Activated naive CD4-positive, alpha-beta T cell treated with anti-CD3 and anti-CD28 coated beads, Interleukin-2, amount 10 ng/mL, durations not matched to agents 7 days and 5 days (primary cell): ENCODE measurements around the gene PHC3.

Experiments
- CTCF ChIA-PET: fragments of 350-600 bp; sonication (Branson Sonifier 250); formaldehyde crosslinking; loops from one replicate; lab custom pipeline; 2021; ENCODE audit warnings: antibody characterized with exemption; lab: Charles Lee
- DNase-seq: peaks from one replicate; pipeline ENCODE4 v3.0.0-alpha.2; 2020
- H3K27ac Mint-ChIP-seq: one replicate; pipeline ENCODE4 v1.8.0; 2021; ENCODE audit warnings: mild to moderate bottlenecking, moderate library complexity, mixed read lengths
- H3K27me3 Mint-ChIP-seq: one replicate; pipeline ENCODE4 v1.8.0; 2021; ENCODE audit warnings: mild to moderate bottlenecking, mixed read lengths
- H3K36me3 Mint-ChIP-seq: one replicate; pipeline ENCODE4 v1.8.0; 2021; ENCODE audit warnings: mixed read lengths
- H3K4me1 Mint-ChIP-seq: one replicate; pipeline ENCODE4 v1.8.0; 2021; ENCODE audit warnings: mixed read lengths
- H3K4me3 Mint-ChIP-seq: one replicate; pipeline ENCODE4 v1.8.0; 2021; ENCODE audit warnings: mild to moderate bottlenecking, moderate library complexity, mixed read lengths
- H3K9me3 Mint-ChIP-seq: one replicate; pipeline ENCODE4 v1.8.0; 2021; ENCODE audit warnings: mixed read lengths

Gene PHC3

DNA sequence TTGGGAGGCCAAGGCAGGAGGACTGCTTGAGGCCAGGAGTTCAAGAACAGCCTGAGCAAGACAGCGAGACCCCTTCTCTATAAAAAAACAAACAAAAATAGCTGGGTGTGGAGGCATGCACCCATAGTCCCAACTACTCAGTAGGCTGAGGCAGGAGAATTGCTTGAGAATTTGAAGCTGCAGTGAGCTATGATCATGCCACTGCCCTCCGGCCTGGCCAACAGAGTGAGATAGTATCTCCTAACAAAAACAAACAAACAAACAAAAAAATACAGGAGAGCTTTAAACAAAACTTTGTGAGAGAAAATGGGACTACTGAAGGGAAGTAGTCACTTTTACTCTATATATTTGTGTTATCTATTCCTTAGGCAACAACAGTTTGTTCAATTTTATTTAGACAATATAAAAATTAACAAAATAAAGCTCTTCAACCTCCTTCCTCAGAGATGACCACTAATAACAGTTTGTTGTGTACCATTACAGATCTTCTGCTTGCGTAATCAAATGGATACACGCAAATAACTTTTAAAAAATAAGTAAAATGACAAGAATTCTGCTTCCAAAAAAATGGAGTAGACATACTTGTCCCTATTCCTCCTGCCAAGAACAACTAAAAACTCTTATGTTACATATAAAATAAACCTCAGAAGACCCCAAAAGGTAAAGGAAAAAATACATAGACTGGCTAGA lies 17.4 kb downstream of the PHC3 start:
- peaks cover 33% of the 10 kb centered on the region for H3K4me1 Mint-ChIP-seq
- DNase-seq: no peak
- no peak overlapping the region for H3K4me3 Mint-ChIP-seq
- H3K9me3 Mint-ChIP-seq: no peaks in the 10 kb centered on the region
- H3K27me3 Mint-ChIP-seq: no peaks in the 10 kb centered on the region
- CTCF ChIA-PET: interaction anchor here (1.1 kb wide), 1 partner anchor 9 kb away, joined by 3 read pairs; no protein-coding TSS in a partner anchor
- peaks cover 74% of the 10 kb centered on the region for H3K36me3 Mint-ChIP-seq
- H3K27ac Mint-ChIP-seq: peak overlapping the region; percentile 22

DNA sequence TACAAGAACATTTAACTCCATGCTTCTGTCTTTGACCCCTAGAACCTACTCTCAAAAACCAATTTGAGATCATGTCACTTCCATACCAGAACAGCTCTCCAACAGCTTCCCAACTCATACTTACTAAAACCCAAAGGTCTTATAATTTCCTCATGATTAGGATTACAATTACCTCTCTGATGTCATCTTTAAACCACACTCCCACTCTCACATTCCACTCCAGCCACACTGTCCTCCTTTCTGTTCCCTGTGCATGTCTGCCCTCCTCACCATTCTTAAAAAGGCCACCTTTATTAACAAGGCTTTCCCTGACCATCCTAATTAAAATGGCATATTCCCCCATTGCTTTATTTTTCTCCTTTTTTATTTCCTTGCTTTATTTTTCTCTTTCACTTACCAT lies 18.9 kb downstream of the PHC3 start:
- CTCF ChIA-PET: no interaction called here
- no peaks in the 10 kb centered on the region for H3K9me3 Mint-ChIP-seq
- DNase-seq: no peak
- H3K36me3 Mint-ChIP-seq: peaks cover 65% of the 10 kb centered on the region
- H3K4me1 Mint-ChIP-seq: peaks cover 33% of the 10 kb centered on the region
- no peak overlapping the region for H3K4me3 Mint-ChIP-seq
- no peak overlapping the region for H3K27ac Mint-ChIP-seq
- no peaks in the 10 kb centered on the region for H3K27me3 Mint-ChIP-seq

DNA sequence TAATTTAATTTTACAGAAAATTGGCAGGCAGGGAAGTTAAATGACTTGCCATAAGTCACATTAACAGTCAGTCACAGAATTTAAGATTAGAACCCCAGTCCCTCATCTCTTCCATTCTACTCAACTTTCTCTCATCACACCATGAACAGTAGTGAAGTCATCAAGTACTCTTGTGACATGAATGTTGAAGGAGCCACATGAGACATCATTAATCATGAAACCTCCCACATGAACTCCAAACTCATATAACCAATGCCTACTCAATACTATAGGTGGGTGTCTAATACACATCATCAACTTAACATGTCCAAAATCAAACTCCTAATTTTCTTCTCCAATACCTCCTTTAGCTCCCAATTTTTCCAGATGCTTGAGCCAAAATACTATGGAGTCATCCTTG lies 19.5 kb downstream of the PHC3 start:
- DNase-seq: no peak
- H3K27ac Mint-ChIP-seq: no peak overlapping the region
- H3K36me3 Mint-ChIP-seq: peaks cover 63% of the 10 kb centered on the region
- H3K4me1 Mint-ChIP-seq: peaks cover 34% of the 10 kb centered on the region
- no peak overlapping the region for H3K4me3 Mint-ChIP-seq
- CTCF ChIA-PET: no interaction called here
- no peaks in the 10 kb centered on the region for H3K9me3 Mint-ChIP-seq
- H3K27me3 Mint-ChIP-seq: no peaks in the 10 kb centered on the region

DNA sequence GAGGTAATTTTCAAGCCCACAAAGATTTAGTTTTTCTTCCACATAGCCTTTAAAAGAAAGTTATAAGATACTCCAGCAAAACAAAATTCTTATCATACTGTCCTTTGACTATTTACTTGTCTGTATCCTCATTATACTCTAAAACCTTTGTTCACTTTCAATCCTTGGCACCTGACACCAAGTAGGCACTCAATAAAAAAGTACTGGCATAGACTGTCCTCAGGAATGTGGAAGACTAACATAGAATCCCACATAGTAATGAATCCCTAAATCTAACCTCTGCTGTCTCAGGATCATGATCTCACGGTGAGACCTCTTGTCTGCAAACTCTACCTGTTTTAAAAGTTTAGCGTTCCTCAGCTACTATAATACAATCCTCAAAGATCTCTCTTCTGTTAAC lies 21.6 kb downstream of the PHC3 start:
- Mint-ChIP-seq H3K4me1 (peaks cover 41% of the 10 kb centered on the region), H3K9me3 (no peaks in the 10 kb centered on the region), H3K36me3 (peaks cover 56% of the 10 kb centered on the region), H3K27me3 (no peaks in the 10 kb centered on the region), H3K4me3 (no peak overlapping the region), H3K27ac (no peak overlapping the region)
- CTCF ChIA-PET: no interaction called here
- DNase-seq: no peak

DNA sequence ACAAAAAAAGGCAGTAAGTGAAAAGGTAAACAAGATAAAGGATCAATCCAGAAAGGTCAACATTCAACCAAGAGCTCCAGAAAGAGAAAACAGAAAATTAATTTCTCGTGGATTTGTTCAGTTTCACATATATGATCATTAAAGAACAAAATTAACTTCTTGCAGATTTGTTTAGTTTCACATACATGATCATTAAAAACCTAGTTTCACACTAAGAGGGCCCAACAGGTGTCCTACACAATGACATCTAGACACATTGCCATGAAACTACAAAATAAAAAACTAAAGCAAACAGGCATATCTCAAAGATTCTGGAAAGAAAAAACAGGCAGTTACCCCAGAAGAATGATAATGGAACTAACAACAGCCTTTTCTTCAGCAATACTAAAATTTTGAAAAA lies 22.1 kb downstream of the PHC3 start:
- Mint-ChIP-seq H3K9me3 (no peaks in the 10 kb centered on the region), H3K4me3 (no peak overlapping the region), H3K36me3 (peaks cover 56% of the 10 kb centered on the region), H3K4me1 (peaks cover 41% of the 10 kb centered on the region), H3K27me3 (no peaks in the 10 kb centered on the region), H3K27ac (peak overlapping the region; percentile 44)
- CTCF ChIA-PET: no interaction called here
- no peak for DNase-seq

DNA sequence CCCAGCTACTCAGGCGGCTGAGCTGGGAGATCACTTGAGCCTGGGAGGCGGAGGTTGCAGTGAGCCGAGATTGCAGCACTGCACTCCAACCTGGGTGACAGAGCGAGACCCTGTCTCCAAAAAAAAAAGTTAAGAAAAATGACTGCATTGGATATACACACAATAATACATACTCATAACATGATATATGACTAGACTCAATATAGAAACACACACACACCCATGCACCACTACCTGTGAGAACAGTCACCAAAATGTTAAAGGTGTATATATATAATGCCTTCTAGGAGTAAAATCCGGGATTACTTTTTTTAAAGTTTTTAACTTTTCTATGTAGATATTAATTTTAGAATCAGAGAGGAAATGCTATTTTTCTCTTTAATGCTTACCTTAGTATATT lies 25.9 kb downstream of the PHC3 start:
- Mint-ChIP-seq H3K27me3 (no peaks in the 10 kb centered on the region), H3K9me3 (peaks cover 2% of the 10 kb centered on the region), H3K4me1 (peaks cover 49% of the 10 kb centered on the region), H3K36me3 (peaks cover 40% of the 10 kb centered on the region), H3K27ac (peak overlapping the region; percentile 91), H3K4me3 (no peak overlapping the region)
- DNase-seq: no peak
- CTCF ChIA-PET: interaction anchor here (1.1 to 2.3 kb wide), 3 partner anchors 8 to 64 kb away, joined by 3 to 6 read pairs (median 3); no protein-coding TSS in a partner anchor

DNA sequence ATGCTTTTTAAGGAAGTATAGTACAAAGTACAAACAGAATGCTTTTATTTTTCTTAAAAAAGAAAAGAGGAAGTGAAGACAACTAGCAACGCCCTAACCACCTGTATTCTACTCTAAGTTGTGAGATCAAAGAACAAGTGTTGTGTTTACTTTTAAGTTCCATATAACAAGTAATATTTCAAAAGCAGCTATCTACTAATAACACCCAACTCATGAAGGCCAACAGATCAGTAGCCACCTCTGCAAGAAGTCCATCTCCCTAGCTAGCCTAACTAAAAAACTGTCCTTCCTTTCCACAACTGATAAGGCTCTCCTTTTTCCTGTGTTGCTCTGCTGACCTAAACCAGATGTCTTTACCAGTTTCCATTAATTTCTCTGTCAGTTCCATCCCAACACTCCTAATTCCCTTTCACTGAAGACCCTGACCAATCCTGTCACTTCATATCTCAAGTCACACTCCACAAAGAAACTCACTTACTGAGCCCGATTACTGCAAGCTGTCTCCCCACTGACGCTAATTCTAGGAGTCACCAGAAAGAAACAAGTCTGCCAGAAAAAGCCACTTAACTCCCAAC lies 26.9 kb downstream of the PHC3 start:
- no peaks in the 10 kb centered on the region for H3K27me3 Mint-ChIP-seq
- peaks cover 2% of the 10 kb centered on the region for H3K9me3 Mint-ChIP-seq
- peaks cover 41% of the 10 kb centered on the region for H3K4me1 Mint-ChIP-seq
- peak overlapping the region; percentile 26 for H3K4me3 Mint-ChIP-seq
- CTCF ChIA-PET: interaction anchor here (1.1 to 2.3 kb wide), 2 partner anchors 9 to 16 kb away, joined by 3 to 6 read pairs; no protein-coding TSS in a partner anchor
- no peak for DNase-seq
- H3K27ac Mint-ChIP-seq: peak overlapping the region; percentile 91
- peaks cover 39% of the 10 kb centered on the region for H3K36me3 Mint-ChIP-seq

DNA sequence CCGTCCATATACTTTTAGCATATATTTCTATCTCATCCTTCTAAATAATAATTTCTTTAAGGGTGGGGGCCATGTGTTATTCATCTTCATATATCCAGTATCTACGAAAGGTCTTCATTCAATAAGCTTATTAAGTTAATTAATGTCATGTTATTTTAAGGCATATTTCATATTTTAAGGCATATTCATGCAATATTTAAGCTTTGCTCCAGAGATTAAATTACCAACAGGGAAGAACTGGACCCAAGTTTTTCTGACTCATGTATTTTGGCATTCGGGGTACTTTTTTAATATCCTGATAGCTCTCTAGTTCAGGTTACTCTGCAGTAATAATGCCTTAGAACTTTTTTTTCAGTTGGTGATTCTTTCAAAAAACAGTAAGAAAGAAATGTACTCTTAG lies 27.4 kb downstream of the PHC3 start:
- peaks cover 36% of the 10 kb centered on the region for H3K36me3 Mint-ChIP-seq
- CTCF ChIA-PET: interaction anchor here (2.3 kb wide), 1 partner anchor 17 kb away, joined by 6 read pairs; no protein-coding TSS in a partner anchor
- H3K4me3 Mint-ChIP-seq: peak overlapping the region; percentile 26
- H3K27ac Mint-ChIP-seq: peak overlapping the region; percentile 91
- no peak for DNase-seq
- H3K9me3 Mint-ChIP-seq: peaks cover 2% of the 10 kb centered on the region
- H3K4me1 Mint-ChIP-seq: peaks cover 37% of the 10 kb centered on the region
- H3K27me3 Mint-ChIP-seq: no peaks in the 10 kb centered on the region

DNA sequence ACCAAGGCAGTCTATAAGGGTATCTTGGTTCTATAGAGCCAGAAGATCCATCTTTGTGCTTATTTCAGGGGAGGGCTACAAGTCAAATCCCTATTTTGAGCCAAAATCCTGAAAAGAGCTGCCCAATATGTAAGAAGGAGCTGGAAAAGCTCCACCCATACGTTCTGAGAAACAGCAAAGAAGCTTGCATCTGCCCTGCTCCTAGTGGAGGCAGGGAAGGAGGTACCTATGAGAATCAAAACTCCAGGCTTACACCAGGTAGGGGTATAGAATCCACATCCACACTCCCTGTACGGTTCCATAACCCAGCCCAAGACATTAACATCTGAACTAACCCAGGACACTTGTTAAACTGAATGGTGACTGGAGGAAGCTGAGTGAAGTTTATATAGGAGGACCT lies 30.0 kb downstream of the PHC3 start:
- Mint-ChIP-seq H3K27me3 (no peaks in the 10 kb centered on the region), H3K4me1 (peaks cover 33% of the 10 kb centered on the region), H3K4me3 (no peak overlapping the region), H3K36me3 (peaks cover 35% of the 10 kb centered on the region), H3K27ac (no peak overlapping the region), H3K9me3 (peaks cover 2% of the 10 kb centered on the region)
- CTCF ChIA-PET: no interaction called here
- DNase-seq: no peak

DNA sequence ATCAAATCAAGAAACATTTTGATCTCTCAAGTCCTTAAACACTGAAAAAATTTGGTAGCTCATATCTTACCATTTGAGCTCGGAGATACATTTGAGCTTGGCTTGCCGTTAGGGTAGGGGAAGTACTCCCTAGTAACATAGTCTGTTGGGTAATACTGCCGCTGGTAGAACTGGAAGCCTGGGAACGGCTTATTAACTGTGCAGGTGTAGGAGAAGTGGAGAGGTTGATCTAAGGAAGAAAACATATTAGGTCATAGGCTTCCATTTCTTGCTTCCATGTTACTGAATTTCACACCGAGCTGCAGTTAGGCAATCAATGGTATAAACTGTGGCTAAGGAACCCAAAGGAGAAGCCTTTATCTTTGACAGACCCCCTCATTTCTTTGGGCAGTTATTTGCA lies 32.5 kb downstream of the PHC3 start:
- CTCF ChIA-PET: interaction anchor here (1.0 to 1.1 kb wide), 2 partner anchors 7 to 13 kb away, joined by 3 read pairs; no protein-coding TSS in a partner anchor
- Mint-ChIP-seq H3K27me3 (no peaks in the 10 kb centered on the region), H3K4me1 (peaks cover 21% of the 10 kb centered on the region), H3K36me3 (peaks cover 39% of the 10 kb centered on the region), H3K27ac (no peak overlapping the region), H3K9me3 (peaks cover 2% of the 10 kb centered on the region), H3K4me3 (no peak overlapping the region)
- DNase-seq: no peak

DNA sequence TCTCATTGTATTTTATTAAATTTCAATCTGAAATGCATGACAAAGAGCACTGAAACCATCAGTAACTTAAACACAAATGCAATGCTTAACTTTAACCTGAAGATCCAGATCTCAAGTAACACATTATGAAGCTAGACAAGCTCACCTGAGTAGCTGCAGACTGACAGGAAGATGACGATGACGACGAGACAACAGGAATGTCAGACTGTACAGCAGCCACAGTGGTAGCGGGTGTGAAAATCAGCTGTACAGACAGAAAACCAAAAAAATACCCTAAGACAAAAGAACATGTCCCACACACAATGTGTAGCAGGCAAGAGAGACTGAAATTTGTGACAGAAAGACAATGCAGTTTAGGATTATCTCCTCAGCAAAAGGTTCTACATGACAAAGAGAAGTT lies 36.3 kb downstream of the PHC3 start:
- Mint-ChIP-seq H3K27ac (no peak overlapping the region), H3K27me3 (no peaks in the 10 kb centered on the region), H3K4me1 (peaks cover 5% of the 10 kb centered on the region), H3K9me3 (no peaks in the 10 kb centered on the region), H3K36me3 (peaks cover 34% of the 10 kb centered on the region), H3K4me3 (no peak overlapping the region)
- DNase-seq: no peak
- CTCF ChIA-PET: interaction anchor here (1.0 kb wide), 1 partner anchor 125 kb away, joined by 3 read pairs; no protein-coding TSS in a partner anchor

DNA sequence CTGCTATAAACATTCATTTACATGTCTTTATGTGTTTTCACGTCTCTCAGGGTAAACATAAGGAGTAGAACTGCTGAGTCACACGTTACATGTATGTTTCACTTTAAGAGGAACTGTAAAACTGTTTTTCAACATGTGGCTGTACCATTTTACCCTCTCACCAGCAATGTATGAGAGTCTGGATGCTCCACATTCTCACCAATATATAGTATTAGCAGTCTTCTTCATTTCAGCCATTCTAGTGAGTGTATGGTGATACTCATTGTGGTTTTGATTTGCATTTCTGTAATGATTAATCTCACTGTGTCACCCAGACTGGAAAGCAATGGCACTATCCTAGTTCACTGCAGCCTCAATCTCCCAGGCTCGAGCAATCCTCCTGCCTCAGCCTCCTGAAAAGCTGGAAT lies 37.1 kb downstream of the PHC3 start:
- Mint-ChIP-seq H3K4me3 (no peak overlapping the region), H3K9me3 (no peaks in the 10 kb centered on the region), H3K27ac (no peak overlapping the region), H3K27me3 (no peaks in the 10 kb centered on the region), H3K4me1 (peaks cover 5% of the 10 kb centered on the region), H3K36me3 (peaks cover 29% of the 10 kb centered on the region)
- no peak for DNase-seq
- CTCF ChIA-PET: no interaction called here

DNA sequence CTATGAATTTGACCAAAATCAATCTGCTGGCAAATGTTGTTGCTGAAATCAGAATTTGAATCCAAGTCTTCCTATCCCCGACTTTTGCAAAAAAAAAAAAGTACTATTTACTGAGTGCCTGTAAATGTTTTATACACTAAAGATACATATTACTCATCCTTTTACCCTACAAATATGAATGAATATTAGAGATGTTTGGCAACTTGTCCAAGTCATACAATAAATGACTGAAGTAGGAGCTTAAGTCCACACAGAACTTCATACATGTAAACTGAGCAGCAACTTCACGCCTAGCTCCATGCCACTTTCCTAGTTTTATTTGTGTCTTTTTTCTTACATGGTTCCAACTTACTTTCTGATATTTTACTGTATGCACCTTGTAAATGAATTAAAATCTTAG lies 39.2 kb downstream of the PHC3 start:
- no peak for DNase-seq
- Mint-ChIP-seq H3K9me3 (no peaks in the 10 kb centered on the region), H3K27ac (no peak overlapping the region), H3K4me3 (no peak overlapping the region), H3K36me3 (peaks cover 30% of the 10 kb centered on the region), H3K4me1 (peaks cover 9% of the 10 kb centered on the region), H3K27me3 (no peaks in the 10 kb centered on the region)
- CTCF ChIA-PET: interaction anchor here (1.4 kb wide), 1 partner anchor 7 kb away, joined by 3 read pairs; no protein-coding TSS in a partner anchor

DNA sequence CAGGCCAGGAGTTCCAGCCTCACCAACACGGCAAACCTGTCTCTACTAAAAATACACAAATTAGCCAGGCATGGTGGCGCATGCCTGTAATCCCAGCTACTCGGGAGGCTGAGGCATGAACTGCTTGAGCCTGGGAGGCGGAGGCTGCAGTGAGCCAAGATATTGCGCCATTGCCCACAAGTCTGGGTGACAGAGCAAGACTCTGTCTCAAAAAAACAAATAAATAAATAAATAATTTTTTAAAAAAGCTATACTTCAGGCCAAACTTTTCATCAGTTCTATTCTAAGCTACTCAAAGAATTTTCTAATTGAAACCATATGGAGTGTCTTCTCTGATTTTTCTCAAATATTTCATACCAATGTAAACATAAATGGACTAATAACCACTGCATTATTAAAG lies 43.5 kb downstream of the PHC3 start:
- peaks cover 48% of the 10 kb centered on the region for H3K36me3 Mint-ChIP-seq
- no peaks in the 10 kb centered on the region for H3K27me3 Mint-ChIP-seq
- H3K4me1 Mint-ChIP-seq: peaks cover 15% of the 10 kb centered on the region
- peaks cover 13% of the 10 kb centered on the region for H3K9me3 Mint-ChIP-seq
- CTCF ChIA-PET: no interaction called here
- no peak overlapping the region for H3K4me3 Mint-ChIP-seq
- no peak for DNase-seq
- no peak overlapping the region for H3K27ac Mint-ChIP-seq

DNA sequence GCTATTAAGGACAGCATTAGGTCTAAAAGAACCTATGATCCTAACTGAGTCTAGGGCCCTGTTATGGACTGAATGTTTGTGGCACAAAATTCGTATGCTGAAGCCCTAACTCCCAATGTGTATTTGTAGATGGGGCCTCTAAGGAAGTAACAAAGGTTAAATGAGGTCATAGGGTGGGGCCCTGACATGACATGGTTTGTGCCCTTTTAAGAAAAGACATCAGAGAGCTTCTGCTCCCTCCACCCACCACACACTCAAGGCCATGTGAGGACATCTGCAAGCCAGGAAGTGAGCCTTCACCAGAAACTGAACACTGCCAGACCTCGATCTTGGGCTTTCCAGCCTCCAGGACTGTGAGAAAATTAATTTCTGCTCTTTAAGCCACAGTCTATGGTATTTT lies 49.2 kb downstream of the PHC3 start:
- peaks cover 68% of the 10 kb centered on the region for H3K36me3 Mint-ChIP-seq
- H3K27ac Mint-ChIP-seq: peak overlapping the region; percentile 25
- CTCF ChIA-PET: no interaction called here
- peak; percentile 37 for DNase-seq
- H3K27me3 Mint-ChIP-seq: no peaks in the 10 kb centered on the region
- H3K9me3 Mint-ChIP-seq: peaks cover 18% of the 10 kb centered on the region
- peaks cover 35% of the 10 kb centered on the region for H3K4me1 Mint-ChIP-seq
- no peak overlapping the region for H3K4me3 Mint-ChIP-seq
